NCI-H2081 (cell line): ENCODE data around the gene CHRDL2.
A peak's percentile ranks its signal among the peaks of the same experiment; 100 is the strongest.

Experiments used
- DNase-seq, 2 experiments: peaks; one replicate each; lab custom pipeline; 2025; lab: John Stamatoyannopoulos, UW

The CHRDL2 gene

DNA sequence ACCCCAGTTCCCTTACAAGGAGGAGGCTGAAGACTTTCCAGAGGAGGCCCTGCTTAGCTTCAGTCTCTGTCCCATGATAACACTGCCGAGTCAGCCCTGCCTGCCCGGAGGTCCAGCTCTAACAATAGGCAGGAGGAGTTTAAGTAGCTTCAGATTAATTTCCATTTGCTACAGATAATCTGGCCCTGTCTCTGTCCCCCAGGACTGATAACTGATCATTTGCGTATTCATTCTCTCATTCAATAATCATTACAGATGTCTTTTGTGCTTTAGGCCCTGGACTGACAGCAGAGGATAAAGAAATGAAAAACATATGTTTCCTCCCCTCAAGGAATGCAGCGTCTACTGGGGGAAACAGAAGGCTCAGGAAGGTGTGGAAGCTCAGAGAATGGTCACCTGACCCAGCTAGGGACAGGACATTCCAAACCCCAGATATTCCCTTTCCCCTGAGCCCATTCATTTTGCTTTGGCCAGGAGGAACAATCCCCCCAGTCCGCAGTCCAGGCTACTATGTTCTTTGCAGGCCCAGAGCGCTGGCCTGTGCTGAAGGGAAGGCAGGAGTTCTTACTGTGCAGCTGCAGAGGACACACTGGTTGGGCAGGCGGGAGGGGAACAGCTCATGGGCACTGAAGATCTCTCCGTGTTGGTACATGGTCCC, 20.8 kb downstream of the CHRDL2 start:
- DNase-seq: no peak

- no peak for DNase-seq
Observed at GRCh38 chr11:74709175-74709574, 22.1 kb downstream of the CHRDL2 start.

DNA sequence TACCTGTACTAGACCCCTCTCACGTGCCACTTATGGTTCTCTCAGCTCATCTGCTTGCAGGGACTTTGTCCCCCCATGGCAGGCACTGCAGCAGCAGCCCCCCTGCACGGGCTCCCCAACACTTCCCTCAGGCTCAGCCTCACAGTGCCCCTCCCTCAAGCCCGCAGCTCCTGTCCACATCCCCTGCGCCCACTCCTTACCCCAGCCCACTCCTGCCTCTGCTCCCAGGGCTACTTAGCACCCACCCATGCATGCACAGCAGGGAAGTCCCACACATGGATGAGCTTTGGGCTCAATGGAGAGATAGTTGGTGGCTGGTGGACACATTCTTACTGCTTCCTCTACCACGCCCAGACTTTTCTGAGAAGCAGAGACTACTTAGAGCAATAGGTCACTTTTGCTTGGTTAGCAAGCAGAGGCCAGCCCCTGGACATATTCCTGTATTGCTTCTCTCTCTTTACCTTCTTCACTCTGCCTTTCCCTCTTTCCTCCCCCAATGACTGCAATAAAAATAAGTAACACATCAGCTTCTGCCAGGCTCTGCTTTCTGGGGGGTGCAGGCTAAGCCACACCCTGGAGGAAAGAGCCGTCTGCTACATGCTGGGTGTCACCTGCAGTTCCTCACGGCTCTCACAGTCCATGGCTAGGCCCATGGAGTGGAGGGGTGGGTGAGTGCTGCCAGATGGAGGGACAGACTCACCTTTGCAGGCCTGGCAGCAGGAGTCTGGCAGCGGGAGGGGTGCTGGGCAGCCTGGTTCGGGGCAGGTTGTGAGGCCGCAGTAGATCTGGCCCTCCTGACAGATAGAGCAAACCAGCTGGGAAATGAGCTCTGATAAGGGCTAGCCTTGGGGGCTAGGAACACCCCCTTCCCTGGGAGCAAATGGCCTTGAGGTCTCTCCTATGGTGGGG, 23.4 kb downstream of the CHRDL2 start:
- no peak for DNase-seq

GRCh38 chr11:74707182-74707581, 24.0 kb downstream of the CHRDL2 start:
- no peak for DNase-seq

- no peak for DNase-seq
Observed at GRCh38 chr11:74703211-74703610, 28.0 kb downstream of the CHRDL2 start.

GRCh38 chr11:74702383-74703007, 28.7 kb downstream of the CHRDL2 start:
- peak; percentile 55 to 56 for DNase-seq

DNA sequence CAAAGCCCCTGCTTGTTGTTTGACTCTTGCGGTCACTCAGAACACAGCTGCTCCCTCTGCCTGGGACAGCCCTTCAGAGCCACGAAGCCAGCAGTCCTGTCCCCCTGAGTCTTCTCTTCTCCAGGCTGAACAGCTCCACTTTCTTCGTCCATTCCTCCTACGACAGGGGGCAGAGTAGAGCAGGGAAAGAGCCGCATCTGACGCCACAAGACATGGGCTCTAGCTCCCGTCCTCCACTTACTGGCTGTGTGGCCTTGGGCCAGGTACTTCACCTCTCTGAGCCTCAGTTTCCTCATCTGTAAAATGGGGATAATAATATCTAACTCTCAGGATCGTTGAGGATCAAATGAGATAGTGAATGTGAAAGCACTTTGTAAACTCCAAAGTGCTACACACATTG, 29.9 kb downstream of the CHRDL2 start:
- DNase-seq: no peak

DNA sequence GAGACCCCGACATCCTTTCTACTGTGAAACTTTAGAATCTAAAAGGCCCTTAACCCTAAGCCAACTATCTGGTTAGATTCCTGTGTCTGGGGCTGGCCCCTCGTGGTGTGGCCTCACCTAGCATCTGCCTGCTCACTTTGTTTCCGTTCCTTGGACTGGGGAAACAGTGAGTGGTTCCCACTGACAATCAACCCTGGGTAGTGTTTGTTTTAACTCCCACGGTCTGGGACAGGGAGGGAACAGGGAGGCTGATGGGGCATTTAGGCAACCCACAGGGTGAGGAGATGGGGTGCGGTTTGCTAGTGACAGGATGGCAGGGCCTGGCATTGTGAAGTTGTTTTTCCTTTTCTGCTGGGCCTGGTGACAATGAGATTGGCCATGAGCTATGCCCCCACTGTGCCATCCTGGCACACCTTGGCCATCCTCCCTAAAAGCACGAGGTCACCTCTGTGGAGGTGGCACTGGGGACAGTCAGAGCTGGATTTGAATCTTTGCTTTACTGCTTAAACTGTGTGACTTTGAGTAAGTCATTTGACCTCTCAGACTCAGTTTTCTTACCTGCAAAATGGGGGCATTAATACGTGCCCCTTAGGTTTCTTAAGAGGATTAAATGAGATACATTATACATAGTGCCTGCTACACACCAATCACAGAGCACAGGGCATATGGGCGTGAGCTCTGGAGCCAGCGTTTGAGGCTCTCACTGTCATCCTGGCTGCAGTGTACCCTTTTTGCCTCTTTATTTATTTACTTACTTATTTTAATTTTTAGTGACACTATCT, 31.4 kb downstream of the CHRDL2 start:
- DNase-seq: no peak

DNA sequence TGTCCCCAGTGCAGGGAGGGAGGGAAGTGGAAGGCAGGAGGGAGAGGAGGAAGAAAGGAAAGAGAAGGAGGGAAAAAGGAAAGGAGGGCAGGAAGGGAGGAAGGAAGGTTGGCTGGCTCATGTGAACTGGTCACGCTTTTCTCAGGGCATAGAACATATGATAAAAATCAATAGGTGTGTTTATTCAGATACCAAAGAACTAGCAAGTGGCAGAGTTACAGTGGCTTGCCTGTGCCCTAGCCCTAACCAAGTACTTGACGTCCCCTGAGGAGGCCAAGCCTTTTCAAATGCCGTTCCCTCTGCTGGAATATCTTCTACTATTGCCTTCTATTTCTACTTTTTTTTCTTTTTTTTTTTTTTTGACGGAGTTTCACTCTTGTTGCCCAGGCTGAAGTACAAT, 33.5 kb downstream of the CHRDL2 start:
- no peak for DNase-seq

GRCh38 chr11:74696939-74697675, 34.1 kb downstream of the CHRDL2 start:
- no peak for DNase-seq

GRCh38 chr11:74696500-74696899, 34.7 kb downstream of the CHRDL2 start:
- DNase-seq: no peak

DNA sequence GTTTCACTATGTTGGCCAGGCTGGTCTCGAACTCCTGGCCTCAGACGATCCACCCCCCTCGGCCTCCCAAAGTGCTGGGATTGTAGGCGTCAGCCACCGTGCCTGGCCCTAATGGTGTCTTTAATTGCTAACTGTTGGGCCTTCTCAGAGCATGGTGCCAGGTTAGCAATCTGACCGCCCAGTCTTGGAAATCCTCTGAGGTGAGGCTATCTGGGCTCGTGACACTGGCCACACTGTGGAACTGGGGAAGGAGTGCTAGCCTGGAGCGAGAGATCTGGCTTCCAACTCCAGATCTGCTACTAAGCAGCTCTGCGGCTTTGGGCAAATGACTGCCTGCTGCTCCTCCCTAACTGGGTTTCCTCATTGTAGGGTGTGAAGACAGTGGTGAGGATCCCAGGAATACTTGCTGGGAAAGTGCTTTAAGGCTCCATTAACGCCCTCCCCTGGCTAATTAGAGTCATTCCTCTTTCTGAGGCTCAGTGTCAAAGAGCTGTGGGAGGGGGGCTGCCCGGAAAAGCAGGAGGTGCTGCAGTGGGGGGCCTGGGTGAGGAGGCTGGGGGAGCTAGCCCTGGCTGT, 35.4 kb downstream of the CHRDL2 start:
- no peak for DNase-seq

DNA sequence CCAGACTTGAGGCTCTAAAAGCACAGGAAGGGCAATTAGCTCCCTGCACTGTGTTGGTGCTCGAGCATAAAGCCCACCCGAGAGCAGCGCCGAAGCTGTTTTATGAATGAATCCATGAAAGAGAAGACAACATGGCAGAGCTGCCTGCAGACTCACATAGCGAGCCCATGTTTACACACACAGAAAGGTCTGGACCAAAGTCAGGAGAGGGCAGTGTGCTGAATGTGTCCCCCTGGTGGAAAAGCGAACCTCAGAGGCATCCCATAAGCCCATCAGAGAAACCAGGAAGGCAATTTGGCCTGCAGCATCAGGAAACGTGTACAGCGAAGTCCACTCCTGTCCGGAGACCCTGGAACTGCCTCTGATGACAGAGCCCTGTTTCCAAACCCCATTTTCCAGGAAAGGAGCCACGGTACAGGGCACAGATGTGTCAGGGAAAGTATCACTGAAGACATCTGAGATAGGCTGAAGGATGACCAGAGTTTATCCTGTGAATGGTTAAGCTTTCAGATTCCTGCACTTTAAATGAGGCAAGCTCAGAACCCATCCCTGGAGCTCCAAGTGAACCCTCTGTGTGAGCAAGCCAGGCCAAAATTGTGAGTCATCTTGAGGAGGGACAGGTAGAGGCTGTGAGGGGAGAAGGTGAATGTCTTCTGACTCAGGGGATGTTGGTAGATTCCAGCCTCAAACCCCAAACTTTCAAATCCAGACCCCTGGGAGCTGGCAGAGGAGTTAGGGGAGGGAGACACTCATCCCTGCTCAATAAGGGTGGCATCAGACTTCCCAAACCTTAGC, 36.9 kb downstream of the CHRDL2 start:
- DNase-seq: no peak

DNA sequence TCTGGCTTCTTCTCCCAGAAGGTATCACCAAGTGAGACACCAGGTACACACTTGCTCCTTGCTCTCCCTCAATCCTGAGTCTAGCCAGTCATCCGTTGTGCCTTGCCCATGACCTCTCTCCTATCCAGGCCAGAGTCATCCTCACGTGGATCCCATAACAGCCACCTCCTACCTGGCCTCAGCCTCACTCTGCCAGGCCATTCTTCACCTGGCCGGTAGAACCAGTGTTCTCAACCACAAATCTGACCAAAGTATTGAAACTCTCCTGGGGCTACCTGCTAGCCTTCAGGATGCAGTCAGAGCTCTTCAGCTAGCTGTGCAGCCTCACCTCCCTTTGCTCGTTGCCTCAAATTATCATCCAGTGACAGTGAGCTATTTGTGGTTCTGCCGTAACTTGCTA, 37.7 kb downstream of the CHRDL2 start:
- no peak for DNase-seq

- DNase-seq: no peak
Observed at GRCh38 chr11:74691755-74692154, 39.5 kb downstream of the CHRDL2 start.

DNA sequence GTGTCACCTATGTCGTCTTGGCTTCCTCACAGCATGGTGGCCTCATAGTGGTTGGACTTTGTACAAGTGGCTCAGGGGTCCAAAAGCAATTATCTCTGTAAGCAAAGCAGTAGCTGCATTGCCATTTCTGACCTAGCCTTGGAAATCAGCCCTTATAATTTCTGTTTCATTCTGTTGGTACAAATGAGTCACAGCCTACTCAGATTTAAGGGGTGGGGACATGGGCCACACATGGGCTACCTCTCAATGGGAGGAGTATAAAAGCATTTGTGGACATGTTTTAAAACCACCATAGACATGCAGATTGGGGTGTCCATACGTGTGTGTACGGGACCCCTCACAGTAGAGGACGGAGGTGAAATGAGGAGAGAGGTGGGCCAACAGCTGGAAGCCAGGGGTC, 41.6 kb downstream of the CHRDL2 start:
- no peak for DNase-seq

- DNase-seq: peak; percentile 9 to 21
Observed at GRCh38 chr11:74687237-74688023, 43.8 kb downstream of the CHRDL2 start.

DNA sequence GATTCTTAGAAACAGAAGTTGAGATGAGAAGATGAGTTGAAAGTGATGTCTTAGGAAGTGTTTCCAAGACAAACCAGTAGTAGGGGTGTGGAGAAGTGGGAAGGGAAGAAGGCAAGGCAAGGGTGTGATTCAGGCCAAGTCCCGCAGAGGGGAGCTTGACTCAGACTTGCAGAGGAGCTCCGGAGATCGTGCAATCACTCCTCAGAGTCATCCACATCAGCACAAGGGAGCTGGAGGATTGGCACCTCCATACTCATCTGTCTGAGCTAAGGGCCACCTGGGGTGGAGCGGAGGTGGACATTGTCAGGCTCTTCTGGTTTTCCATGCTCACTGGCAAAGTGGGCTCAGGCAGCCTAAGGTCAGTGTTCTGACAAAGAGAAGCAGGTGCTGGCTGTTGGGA, 44.4 kb downstream of the CHRDL2 start:
- DNase-seq: no peak

DNA sequence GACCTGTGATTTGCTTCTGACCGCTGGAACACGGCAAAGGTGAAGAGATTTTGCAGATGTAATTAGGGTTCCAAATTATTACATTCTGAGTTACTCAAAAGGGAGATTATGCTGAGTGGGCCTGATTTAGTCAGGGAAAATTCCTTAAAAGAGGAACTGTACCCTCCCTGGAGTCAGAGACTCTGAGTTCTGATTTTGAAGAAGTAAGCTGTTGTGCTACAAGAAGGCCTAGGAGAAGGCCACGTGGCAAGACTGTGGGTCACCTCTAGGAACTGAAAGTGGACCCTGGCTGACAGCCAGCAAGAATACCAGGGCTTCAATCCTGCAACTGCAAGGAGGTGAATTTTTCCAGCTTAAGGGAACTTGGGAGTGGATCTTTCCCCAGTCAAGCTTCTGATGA, 45.3 kb downstream of the CHRDL2 start:
- DNase-seq: no peak
